Left renal cortex interstitium (tissue), 4 donors: ENCODE measurements around the gene TRIP13. TPM values are rescaled to one million over a fixed set of nuclear protein-coding genes. Genes with fewer than 3 reads are reported as not detected.

Experiments
- DNase-seq, 4 donors: peaks; one replicate each; pipeline ENCODE4 v3.0.0-alpha.2; 2013; ENCODE audit warnings: low read depth in 4 of 4, low spot score in 2 of 4, missing footprints in 1 of 4
- polyA plus RNA-seq, 4 donors: library from polyadenylated mRNA; unstranded; fragments of 120-200 nt; gene quantifications; one replicate each; pipeline ENCODE4 v1.2.1, GENCODE V29; 2013; ENCODE audit not compliant: insufficient read length in 4 of 4

TRIP13 gene
- polyA plus RNA-seq, 4 donors = 11.5 to 14.2 (median 13.3) TPM

DNA sequence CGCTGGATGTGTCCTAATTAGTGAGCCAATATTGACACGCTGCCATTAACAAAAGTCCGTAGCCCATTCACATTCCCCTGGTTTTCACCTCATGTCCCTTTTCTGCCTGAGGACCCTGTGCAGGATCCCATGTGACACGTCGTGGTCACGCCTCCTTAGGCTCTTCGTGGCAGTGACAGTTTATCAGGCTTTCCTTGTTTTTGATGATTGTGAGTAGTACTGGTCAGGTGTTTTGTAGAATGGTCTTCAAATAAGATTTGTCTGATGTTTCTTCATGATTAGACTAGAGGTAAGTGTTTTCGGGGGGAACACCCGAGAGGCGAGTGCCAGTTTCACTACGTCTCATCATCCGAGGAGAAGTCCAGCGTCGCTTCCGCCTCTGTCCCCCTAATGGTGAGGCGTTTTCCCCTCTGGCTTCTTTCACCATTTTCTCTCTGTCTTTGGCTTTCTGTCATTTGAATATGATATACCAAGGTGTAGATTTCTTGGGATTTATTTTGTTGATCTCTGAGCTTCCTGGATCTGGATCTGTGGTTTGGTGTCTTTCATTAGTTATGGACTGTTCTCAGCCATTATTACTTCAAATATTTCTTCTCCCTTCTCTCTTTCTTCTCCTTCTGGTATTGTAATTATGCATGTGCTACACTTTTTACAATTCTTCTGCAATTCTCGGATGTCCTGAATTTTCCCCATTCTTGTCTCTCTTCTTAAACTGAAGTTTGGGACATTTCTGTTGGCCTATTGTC, 57.3 kb downstream of the TRIP13 start:
- DNase-seq = no peak

DNA sequence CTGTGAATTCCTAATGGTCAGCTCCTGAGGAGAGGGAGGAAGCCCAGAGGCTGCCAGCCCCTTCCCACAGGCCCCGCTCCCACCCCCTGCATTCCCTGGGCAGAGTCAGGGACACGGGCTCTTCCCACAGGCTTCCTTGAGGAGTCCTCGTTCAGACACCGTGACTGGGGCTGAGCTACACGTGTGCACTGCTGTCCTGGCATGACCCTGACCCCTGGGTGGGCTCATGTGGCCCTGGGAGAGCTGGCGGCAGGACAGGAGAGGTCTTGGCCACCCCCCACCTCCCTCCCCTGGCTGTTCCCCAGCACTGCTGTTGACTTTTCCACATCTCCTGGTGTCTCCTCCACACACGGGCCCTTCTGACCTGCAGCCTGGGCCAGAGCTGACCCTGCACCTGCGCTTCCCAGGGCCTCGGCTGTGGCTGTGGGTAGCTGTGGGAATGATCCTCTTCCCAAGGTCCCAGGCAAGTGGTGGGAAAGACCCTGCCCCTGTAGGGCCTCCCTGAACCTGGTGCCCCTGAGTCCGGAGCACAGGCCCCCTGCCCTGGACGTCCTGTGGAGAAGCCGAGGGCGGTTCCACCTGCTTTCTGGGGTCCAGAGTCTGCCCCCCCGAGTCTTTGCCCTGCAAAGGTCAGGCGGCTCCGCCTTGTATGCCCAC, 59.4 kb downstream of the TRIP13 start:
- DNase-seq = no peak

DNA sequence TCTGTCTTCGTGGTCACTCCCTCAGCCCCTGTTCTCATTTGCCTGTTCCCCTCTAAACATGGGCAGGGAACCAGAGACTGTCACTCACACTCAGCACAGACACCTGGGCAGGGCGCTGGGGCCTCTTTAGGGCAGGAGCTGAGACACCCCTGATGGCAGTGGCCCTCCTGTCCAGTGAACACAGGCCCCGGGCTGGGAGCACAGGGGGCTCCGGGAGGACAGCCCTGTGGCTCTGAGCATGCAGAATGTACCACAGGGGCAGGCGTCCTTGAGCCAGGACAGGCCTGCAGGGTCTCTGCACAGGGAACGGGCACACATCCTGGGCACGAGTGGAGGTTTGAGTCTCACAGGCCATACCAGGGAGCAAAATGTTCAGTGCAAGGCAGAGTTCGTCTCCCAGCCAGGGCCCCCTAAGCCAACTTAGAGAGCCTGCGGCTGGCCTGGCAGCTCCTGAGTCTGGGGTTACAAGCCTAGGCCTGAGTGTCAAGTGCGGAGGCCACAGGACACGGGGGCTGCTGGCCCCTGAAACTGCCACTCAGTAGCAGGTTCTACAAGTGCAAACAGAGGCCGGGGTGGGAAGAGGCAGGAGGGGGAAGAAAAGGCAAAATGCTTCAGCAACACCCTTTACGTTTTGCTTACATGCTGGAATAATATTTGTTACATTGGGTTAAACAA, 60.0 kb downstream of the TRIP13 start:
- DNase-seq = no peak

DNA sequence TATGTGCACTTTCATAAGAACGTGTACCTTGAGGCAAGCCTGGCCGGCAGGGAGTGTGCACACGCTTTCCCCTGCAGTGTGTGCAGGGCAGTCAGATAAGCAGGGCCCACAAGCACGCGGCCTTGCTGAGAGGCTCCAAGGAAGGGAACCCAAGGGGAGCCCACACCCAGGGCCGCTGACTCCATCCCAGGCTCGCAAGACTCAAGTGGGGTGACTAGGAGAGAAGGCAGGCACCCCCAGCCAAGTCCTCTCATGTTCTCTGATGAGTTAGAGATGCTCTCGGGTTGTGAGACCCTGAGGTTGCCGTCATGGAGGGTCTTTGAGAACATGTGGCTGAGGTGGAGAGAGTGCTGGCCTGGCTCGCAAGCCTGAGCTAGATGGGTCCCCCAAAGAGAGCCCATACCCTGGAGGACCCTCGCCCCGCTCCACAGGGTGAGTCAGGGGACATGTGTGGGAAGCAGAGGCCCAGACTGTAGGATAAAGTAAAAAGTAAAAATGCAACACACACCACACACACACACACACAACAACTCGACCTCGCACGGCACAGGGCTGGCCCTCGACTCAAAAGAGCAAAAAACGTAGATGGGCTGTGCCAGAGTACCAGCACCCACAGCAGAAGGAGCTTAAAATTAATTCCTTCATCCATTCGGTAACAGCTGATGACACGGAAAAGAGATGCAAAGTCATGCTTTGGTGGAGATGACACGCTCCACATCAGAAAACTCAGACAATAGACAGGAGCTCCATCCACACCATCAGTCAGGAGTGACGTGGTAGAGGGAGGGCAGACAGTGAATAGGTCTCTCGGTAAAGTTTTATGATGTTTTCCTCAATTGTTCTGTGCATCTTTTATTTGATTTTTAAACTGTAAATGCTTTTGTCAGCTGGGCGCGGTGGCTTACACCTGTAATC, 61.1 kb downstream of the TRIP13 start:
- DNase-seq = no peak

DNA sequence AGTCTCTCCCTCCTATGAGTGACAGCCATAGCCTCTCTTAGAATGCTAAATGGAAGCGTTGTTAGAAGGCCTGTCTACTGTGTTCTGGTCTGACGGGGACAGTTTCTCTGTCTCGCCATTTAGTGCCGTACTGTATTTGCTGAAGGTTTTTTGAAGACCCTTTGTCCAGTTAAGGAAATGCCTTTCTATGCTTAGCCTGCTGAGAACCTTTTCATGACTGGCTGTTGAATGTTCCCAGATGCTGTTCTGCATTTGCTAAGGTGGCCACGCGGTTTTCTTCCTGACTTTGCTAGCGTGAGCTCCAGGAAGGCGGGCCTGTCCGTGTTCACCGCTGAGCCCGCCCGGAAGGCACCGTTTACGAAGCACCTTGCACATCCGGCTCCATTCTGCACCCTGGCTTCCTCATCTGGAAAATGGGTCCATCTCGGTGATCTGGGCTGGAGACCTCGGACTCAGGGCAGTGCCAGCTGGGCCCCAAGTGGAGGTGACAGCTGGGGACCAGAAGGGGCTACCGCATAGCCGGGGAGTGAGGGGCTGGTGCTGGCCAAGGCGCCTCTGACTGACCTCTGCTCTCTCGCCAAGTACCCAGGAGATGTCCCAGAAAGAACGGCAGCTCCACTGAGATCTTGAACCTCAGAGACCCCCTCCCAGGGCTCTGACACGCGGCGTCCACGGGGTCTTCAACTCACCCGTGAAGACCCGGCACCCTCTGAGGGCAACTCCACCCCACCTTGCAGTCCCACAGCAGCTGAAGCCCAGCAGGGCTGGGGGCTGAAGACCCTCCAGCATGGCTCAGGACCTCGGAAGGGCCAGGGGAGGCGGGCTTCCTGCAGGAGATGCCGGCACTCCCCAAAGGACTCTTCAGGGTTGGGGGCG, 63.4 kb downstream of the TRIP13 start:
- DNase-seq = no peak

DNA sequence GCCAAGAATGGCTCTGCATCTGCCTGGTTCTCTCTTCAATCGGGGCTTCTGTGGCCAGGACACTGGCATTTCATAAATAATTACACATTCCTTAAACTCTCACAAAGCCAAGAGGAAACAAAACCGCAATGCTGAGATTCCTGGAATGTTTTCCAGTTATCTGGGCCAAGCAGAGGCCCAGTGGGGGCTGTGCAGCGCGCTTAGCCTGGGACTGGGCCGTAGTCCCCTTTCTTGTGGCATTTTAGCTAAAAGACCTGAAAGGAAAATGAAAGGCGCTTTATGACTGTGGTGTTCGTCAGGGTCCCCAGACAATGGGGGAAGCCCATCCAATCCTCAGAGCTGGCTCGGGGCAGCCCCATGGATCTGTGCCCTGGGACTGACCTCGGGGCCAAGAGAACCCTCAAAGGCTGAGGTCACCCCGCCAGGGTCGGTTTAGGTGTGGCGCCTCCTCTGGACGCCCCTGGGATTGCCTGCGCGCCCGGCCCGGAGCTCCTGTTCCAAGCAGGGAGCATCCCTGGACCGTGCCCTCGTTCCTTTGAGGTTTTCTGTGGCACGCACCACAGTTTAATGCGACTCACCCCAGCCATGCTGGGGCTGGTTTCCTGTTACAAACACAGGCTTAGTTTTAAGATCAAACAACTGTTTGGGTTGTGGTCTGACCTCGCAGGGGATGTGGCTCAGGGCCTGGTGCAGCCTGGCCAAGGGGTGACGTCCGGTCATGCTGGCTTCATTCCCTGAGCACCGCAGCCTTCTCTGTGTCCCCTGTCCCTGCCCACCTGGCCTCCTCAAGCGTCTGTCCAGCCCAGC, 64.5 kb downstream of the TRIP13 start:
- DNase-seq = no peak

GRCh38 chr5:957748-958485, 65.2 kb downstream of the TRIP13 start:
- DNase-seq = no peak

GRCh38 chr5:958701-959571, 66.3 kb downstream of the TRIP13 start:
- DNase-seq = no peak

DNA sequence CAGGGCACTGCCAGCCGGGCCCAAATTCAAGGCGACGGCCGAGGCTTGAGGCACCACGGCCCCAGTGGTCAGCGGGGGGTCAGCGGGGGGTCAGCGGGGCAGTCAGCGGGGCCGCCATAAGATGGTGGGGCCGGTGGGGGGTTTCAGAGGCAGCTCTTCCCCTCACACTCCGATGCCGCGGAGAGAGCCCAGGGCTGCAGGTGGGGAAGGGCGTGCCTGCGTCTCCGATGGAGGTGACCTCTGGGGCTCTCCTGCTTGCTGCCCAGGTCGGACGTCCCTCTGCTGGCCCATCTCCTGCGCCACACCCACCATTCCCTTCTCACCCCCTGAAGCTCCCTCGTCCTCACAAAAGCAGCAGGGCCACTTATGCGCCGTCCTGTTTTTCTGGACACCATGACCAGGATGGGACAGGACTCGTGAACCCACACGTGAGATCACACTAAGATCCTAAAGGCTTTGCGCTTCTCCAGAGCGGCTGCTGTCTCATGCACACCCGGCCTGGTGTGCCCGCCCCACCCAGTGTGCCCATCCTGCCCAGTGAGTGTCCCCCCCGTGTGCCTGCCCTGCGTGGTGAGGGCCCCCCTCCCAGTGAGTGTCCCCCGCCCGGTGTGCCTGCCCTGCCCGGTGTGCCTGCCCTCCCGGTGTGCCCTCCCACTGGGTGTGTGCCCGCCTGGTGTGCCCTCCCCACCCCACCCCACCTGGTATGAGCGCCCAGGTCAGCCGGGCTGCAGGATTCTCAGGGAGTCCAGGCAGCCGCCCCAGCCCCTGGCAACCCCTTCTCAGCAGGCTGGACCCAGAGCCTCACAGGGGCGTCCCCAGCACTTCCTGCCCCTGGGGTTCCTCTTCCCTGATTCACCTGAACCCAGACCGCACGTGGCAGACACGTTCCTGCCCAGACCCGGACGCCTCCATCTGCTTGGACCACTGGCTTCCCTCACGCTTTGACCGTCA, 67.2 kb downstream of the TRIP13 start:
- no peak for DNase-seq

- no peak for DNase-seq
Observed at GRCh38 chr5:960551-960950, 67.9 kb downstream of the TRIP13 start.

DNA sequence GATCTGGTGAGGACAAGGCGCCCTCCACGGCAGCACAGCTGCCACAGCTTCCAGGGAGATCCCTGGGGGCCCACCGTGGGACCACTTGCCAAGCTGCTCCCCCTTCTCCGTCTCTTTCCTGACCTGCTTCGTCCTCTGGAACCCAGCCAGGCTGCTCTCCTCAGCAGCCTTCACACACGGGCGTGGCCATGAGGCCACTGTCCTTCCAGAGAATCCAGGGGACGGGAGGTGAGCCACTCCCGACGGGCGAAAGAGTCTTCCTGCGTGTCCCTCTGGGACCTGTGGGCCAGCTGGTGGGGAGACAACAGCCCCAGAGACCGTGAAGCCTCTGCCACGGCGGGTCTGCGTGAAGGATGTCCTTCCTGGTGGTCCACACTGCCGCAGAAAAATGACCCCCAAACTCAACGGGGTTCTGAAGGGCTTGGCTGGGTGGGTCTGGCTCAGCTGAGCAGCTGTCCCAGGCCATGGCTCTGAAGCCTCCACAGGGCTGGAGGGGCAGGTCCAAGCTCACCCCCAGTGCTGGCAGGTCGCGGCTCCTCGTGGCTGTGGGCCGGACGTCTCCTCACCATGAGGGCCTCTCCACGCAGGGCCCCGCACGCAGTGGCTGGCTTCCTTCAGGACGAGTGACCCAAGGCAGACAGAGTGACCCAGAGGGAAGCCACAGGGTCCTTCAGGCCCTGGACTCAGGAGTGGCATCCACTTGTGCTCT, 68.5 kb downstream of the TRIP13 start:
- DNase-seq = no peak

DNA sequence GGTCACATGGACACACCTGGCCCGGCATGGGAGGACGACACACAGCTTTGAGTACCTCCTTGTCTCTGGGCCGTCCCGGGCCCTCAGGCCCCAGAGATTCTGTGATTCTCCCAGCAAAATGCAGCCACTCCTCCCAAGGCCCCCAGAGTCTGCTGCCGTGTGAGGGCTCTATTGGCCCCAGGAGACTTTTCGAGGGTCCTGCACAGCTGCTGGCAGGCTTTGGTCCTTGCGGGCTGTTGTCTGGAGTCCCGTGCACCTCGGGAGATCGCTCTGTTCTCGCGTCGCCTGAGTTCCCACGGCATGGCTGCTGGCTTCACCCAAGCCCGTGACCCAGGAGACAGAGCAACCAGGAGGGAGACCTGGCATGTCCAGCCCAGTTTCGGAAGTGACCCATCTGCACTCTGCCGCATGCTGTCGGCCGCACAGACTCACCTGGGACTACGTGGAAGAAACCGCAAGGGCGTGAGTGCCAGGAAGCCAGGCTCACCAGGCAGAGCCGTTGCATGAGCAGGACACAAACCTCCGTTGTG, 69.1 kb downstream of the TRIP13 start:
- no peak for DNase-seq

- no peak for DNase-seq
Observed at GRCh38 chr5:962386-962785, 69.7 kb downstream of the TRIP13 start.

- no peak for DNase-seq
Observed at GRCh38 chr5:962801-963200, 70.1 kb downstream of the TRIP13 start.

DNA sequence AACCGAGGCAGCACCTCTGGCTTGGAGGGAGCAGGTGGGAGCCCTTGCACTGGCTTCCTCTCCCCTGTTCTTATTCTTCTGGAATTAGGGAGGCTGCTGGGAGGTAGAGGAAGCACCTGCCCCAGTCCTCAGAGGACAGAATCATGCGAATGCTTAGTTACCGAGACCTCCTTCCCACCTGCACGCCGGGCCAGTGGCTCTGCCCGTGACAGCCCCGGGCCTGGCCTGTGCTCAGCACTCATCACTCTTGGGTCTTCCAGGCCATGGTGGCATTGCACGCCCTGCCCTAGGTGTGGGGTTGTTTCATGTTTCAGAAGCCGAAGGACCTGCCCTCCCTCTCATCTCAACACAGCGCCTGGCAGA, 70.6 kb downstream of the TRIP13 start:
- no peak for DNase-seq
